SK-N-SH (cell line): ENCODE measurements around the gene CIC. TPM values are rescaled to one million over a fixed set of nuclear protein-coding genes. Genes with fewer than 3 reads are reported as not detected.
A peak's percentile ranks its signal among the peaks of the same experiment; 100 is the strongest.

Source experiments
- CTCF ChIA-PET: fragments of 300-600, 350-600 bp; formaldehyde crosslinking; extraction: SDS; loops from one replicate; lab custom pipeline; 2021; lab: Yijun Ruan, JAX
- POLR2A ChIA-PET: fragments of 350-600 bp; sonication (Branson Sonifier 250); formaldehyde crosslinking; extraction: SDS; loops from one replicate; lab custom pipeline; 2020; ENCODE audit warnings: antibody characterized with exemption, inconsistent platforms; lab: Yijun Ruan, JAX
- DNase-seq: peaks from one replicate; pipeline ENCODE4 v3.0.0; 2012
- H2AFZ ChIP-seq: fragments of 200-600 bp; sonication (generic); 2 replicates; pipeline ENCODE4 v1.8.1; 2016; ENCODE audit warnings: antibody characterized with exemption, mild to moderate bottlenecking, low read depth
- H3F3A ChIP-seq: fragments of 200-600 bp; sonication (generic); replicated peaks from 2 replicates; pipeline ENCODE3; 2016; ENCODE audit warnings: antibody characterized with exemption, mild to moderate bottlenecking; ENCODE audit not compliant: insufficient read depth
- H3K27ac ChIP-seq, 2 experiments: fragments of 200-500 bp in 1 of 2; fragments of 200-600 bp in 1 of 2; sonication (Bioruptor generic) in 1 of 2; sonication (generic), shearing (Covaris generic) in 1 of 2; 2 replicates each; pipeline versions ENCODE4 v1.5.1 to v1.6.1; 2014 to 2016; ENCODE audit warnings: low read depth in 2 of 2, inconsistent platforms in 1 of 2, low read length in 1 of 2, mild to moderate bottlenecking in 1 of 2, mixed read lengths in 1 of 2
- H3K27me3 ChIP-seq: fragments of 200-600 bp; sonication (generic), shearing (Covaris generic); 2 replicates; pipeline ENCODE4 v1.6.1; 2016; ENCODE audit warnings: mixed run types; ENCODE audit not compliant: insufficient read depth
- H3K36me3 ChIP-seq, 2 experiments: fragments of 200-500 bp in 1 of 2; fragments of 200-600 bp in 1 of 2; sonication (Bioruptor generic) in 1 of 2; sonication (generic) in 1 of 2; replicated peaks in 1 of 2; 2 replicates each; pipeline versions ENCODE3 to v1.5.1; 2014 to 2016; ENCODE audit warnings: low read length in 1 of 2, mild to moderate bottlenecking in 1 of 2; ENCODE audit not compliant: insufficient read depth in 2 of 2, control insufficient read depth in 1 of 2
- H3K4me1 ChIP-seq, 2 experiments: fragments of 200-500 bp in 1 of 2; fragments of 200-600 bp in 1 of 2; sonication (Bioruptor generic) in 1 of 2; sonication (generic), shearing (Covaris generic) in 1 of 2; 2 replicates each; pipeline versions ENCODE4 v1.5.1 to v1.6.1; 2014 to 2016; ENCODE audit warnings: low read depth in 1 of 2, low read length in 1 of 2, mixed run types in 1 of 2; ENCODE audit not compliant: insufficient read depth in 2 of 2, control insufficient read depth in 1 of 2
- H3K4me2 ChIP-seq: fragments of 200-600 bp; sonication (generic), shearing (Covaris generic); 2 replicates; pipeline ENCODE4 v1.6.1; 2017; ENCODE audit warnings: mixed run types
- H3K4me3 ChIP-seq, 2 experiments: fragments of 200-500 bp in 1 of 2; fragments of 200-600 bp in 1 of 2; sonication (Bioruptor generic) in 1 of 2; sonication (generic), shearing (Covaris generic) in 1 of 2; 2 replicates each; pipeline versions ENCODE4 v1.5.1 to v1.8.1; 2014 to 2016; ENCODE audit warnings: low read depth in 2 of 2, inconsistent platforms in 1 of 2, low read length in 1 of 2, mild to moderate bottlenecking in 1 of 2, mixed read lengths in 1 of 2, moderate library complexity in 1 of 2
- H3K79me2 ChIP-seq: fragments of 200-600 bp; sonication (generic); 2 replicates; pipeline ENCODE4 v1.8.1; 2017; ENCODE audit warnings: mild to moderate bottlenecking; ENCODE audit not compliant: insufficient read depth
- H3K9ac ChIP-seq: fragments of 200-600 bp; sonication (generic); 2 replicates; pipeline ENCODE4 v1.6.1; 2017; ENCODE audit warnings: mixed run types
- H3K9me2 ChIP-seq: fragments of 200-600 bp; sonication (generic); 2 replicates; pipeline ENCODE4 v1.6.1; 2017; ENCODE audit warnings: mixed run types
- H3K9me3 ChIP-seq: fragments of 200-600 bp; sonication (generic); 2 replicates; pipeline ENCODE4 v1.6.1; 2017; ENCODE audit warnings: mixed run types, mild to moderate bottlenecking, moderate library complexity
- H4K20me1 ChIP-seq: fragments of 200-600 bp; sonication (generic); 2 replicates; pipeline ENCODE4 v1.6.1; 2017; ENCODE audit warnings: mild to moderate bottlenecking, mixed run types; ENCODE audit not compliant: insufficient read depth
- CTCF ChIP-seq: fragments of 200-600 bp; sonication (generic); IDR thresholded peaks from 2 replicates; pipeline ENCODE4 v1.6.1; 2017; ENCODE audit warnings: antibody characterized with exemption, mild to moderate bottlenecking, moderate library complexity
- POLR2AphosphoS5 ChIP-seq: IDR thresholded peaks from 2 replicates; pipeline ENCODE4 v1.6.1; 2012; ENCODE audit warnings: low read depth, low read length
- RFX5 ChIP-seq: IDR thresholded peaks from 2 replicates; pipeline ENCODE4 v1.6.1; 2012; ENCODE audit warnings: mild to moderate bottlenecking, improper control_type of control experiment, low read length
- USF1 ChIP-seq: IDR thresholded peaks from 2 replicates; pipeline ENCODE4 v1.4.0; 2012; ENCODE audit warnings: low read depth, borderline replicate concordance
- ZBTB33 ChIP-seq: IDR thresholded peaks from 2 replicates; pipeline ENCODE4 v1.4.0; 2012; ENCODE audit warnings: low read depth, borderline replicate concordance
- WGBS: methylation state at CpG from one replicate; pipeline ENCODE4 v1.1.6; 2017; ENCODE audit warnings: low lambda C conversion rate; 5-methylcytosine and 5-hydroxymethylcytosine counted together
- polyA plus RNA-seq, 3 experiments: library from polyadenylated mRNA; depleted of rRNA; stranded (reverse); fragments of >200 nt; gene quantifications; 2 replicates each; pipeline ENCODE4 v1.2.3, GENCODE V29; 2012

Gene CIC
- polyA plus RNA-seq, 1 of the 3 experiments (the other 2 are of a cell fraction) = 16.9 TPM

GRCh38 chr19:42228641-42229040 lies 40.4 kb upstream of the CIC start:
- peaks cover 21 to 74% of the 10 kb centered on the region in 2 experiments for H3K36me3 ChIP-seq
- no peak for DNase-seq
- H2AFZ ChIP-seq = no peak overlapping the region
- no peak overlapping the region for H3K27ac ChIP-seq
- H4K20me1 ChIP-seq = peaks cover 44% of the 10 kb centered on the region
- no peaks in the 10 kb centered on the region for H3K9me2 ChIP-seq
- no peaks in the 10 kb centered on the region for H3K27me3 ChIP-seq
- H3F3A ChIP-seq = peaks cover 31% of the 10 kb centered on the region
- H3K9me3 ChIP-seq = no peaks in the 10 kb centered on the region
- H3K4me3 ChIP-seq = no peak overlapping the region
- WGBS = 81% methylated on average over 4 of the region's 4 CpGs
- TF ChIP-seq RFX5 (no peak), POLR2AphosphoS5 (0 out of 2 replicates have a peak, but pooled peaks have one; percentile 6)
- TF ChIP-seq, all 33 proteins: peak for 1
- Histone ChIP-seq H3K9ac (no peak overlapping the region), H3K79me2 (peaks cover 24% of the 10 kb centered on the region; the same call in 1 of the 2 replicates), H3K4me2 (no peak overlapping the region), H3K4me1 (no peaks in the 10 kb centered on the region; a peak in 2 of 4 replicates)
- ChIA-PET POLR2A (interaction anchor here (1.3 to 1.4 kb wide), 2 partner anchors 9 to 168 kb away, joined by 3 to 7 read pairs; partner anchors contain the start of gene ZNF526), CTCF (interaction anchor here (0.9 to 1.8 kb wide), 2 partner anchors 12 to 120 kb away, joined by 5 read pairs; no protein-coding TSS in a partner anchor)

DNA sequence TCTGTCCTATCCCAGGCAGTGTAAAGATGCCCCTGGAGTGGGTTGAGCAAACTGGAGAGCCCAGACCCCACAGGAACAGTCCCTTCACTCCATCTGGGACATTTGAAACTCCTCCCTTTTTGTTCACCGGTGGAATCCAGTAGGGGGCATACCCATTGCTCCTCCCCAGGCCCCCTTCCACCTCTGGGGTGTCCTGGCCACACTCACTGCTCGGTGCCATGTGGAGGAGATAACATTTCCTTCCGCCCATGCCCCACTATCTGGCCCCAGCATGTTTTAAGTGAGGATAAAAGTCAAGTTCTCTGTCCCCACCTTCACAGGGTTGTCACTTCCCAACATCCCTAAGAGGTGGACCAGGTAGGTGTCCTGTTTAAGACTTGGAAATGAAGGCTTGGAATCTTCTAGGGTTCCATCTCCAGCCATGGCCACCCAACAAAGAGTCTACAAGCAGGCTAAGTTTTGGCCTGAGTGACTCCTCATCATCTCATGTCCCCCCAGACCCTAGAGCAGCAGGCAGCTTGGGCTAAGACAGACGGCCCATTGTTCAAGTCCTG lies 39.7 kb upstream of the CIC start:
- WGBS = 97% methylated on average over 3 of the region's 4 CpGs
- Histone ChIP-seq H3K4me1 (no peaks in the 10 kb centered on the region; a peak in 2 of 4 replicates), H3K27ac (no peak overlapping the region), H3K4me3 (no peak overlapping the region), H3K9me2 (no peaks in the 10 kb centered on the region), H3K4me2 (no peak overlapping the region), H3K9me3 (no peaks in the 10 kb centered on the region), H2AFZ (no peak overlapping the region), H3K9ac (no peak overlapping the region), H3F3A (peaks cover 31% of the 10 kb centered on the region), H3K27me3 (no peaks in the 10 kb centered on the region)
- DNase-seq = no peak
- POLR2A ChIA-PET = interaction anchor here (0.8 to 1.4 kb wide), 4 partner anchors 9 to 168 kb away, joined by 3 to 7 read pairs (median 3); partner anchors contain the start of gene ZNF526
- CTCF ChIA-PET = interaction anchor here (0.8 to 1.8 kb wide), 4 partner anchors 11 to 67 kb away, joined by 3 to 5 read pairs (median 3); no protein-coding TSS in a partner anchor
- TF ChIP-seq USF1 (no peak), CTCF (peak; percentile 27), ZBTB33 (no peak)
- TF ChIP-seq, all 33 proteins: peak for 1
- H4K20me1 ChIP-seq = peaks cover 44% of the 10 kb centered on the region
- H3K79me2 ChIP-seq = peaks cover 20% of the 10 kb centered on the region; the same call in 1 of the 2 replicates
- H3K36me3 ChIP-seq = peaks cover 27 to 78% of the 10 kb centered on the region in 2 experiments
